Measurements from ENCODE around the gene COMMD6. TPM values are rescaled to one million over a fixed set of nuclear protein-coding genes. Genes with fewer than 3 reads are reported as not detected.

COMMD6 gene
- total RNA-seq, 4 donors from 2014 or later = 45.1 to 92.6 (median 46.2) TPM

GRCh38 chr13:75480671-75481175, 56.9 kb downstream of the COMMD6 start:
- H3K4me3 ChIP-seq = peak overlapping the region; percentile 79 to 92 (median 86)
- intact Hi-C loops (cut with DNase I; ENCODE audit: low total_unique reads) (loop anchor here (10.0 kb wide), 1 partner anchor 64 kb away; the partner anchor contains the start of gene UCHL3), in situ Hi-C loops (cut with MboI; ENCODE audit: low pct_ligation_motif_present in 1 of 4, low pct_unique_long_range_greater_than_20kb in 1 of 4, low sequenced_read_pairs in 3 of 4) (loop anchor here in 3 of 4 donors (10.0 to 25.0 kb wide), 3 partner anchors 64 to 118 kb away; partner anchors contain the start of gene UCHL3 (in 1 of the 3))
- TF ChIP-seq POLR2A (IDR thresholded peaks at IDR 0.05) = peak; percentile 34
- no peak for TF ChIP-seq CTCF (IDR thresholded peaks at IDR 0.05)
- TF ChIP-seq POLR2AphosphoS5 (IDR thresholded peaks at IDR 0.05) = peak in 2 of 3 donors; percentile 10 to 16
- TF ChIP-seq EP300 (IDR thresholded peaks at IDR 0.05; ENCODE audit: low read depth) = no peak
- peaks cover 0 to 19% (median 11%) of the 10 kb centered on the region in 4 donors for H3K4me1 ChIP-seq
- H3K36me3 ChIP-seq = no peaks in the 10 kb centered on the region
- peak overlapping the region; percentile 75 to 90 (median 84) for H3K27ac ChIP-seq
- no peaks in the 10 kb centered on the region for H3K9me3 ChIP-seq
- H3K27me3 ChIP-seq = no peaks in the 10 kb centered on the region
- 2% methylated on average over 45 of the region's 48 CpGs; no CpG with 5 or more reads in 1 of the 2 donors for WGBS, 2 donors (ENCODE audit: low coverage in 1 of 2)
- peak; percentile 77 for DNase-seq

GRCh38 chr13:75479102-75479740, 58.4 kb downstream of the COMMD6 start:
- Histone ChIP-seq H3K36me3 (no peaks in the 10 kb centered on the region), H3K9me3 (no peaks in the 10 kb centered on the region), H3K4me1 (peaks cover 0 to 19% (median 11%) of the 10 kb centered on the region in 4 donors), H3K4me3 (no peak overlapping the region), H3K27ac (no peak overlapping the region), H3K27me3 (no peaks in the 10 kb centered on the region)
- DNase-seq = no peak
- intact Hi-C loops (cut with DNase I; ENCODE audit: low total_unique reads) = no loop called here
- TF ChIP-seq POLR2A (IDR thresholded peaks at IDR 0.05) (no peak), CTCF (IDR thresholded peaks at IDR 0.05) (no peak), EP300 (IDR thresholded peaks at IDR 0.05; ENCODE audit: low read depth) (no peak), POLR2AphosphoS5 (IDR thresholded peaks at IDR 0.05) (no peak)
- in situ Hi-C loops (cut with MboI; ENCODE audit: low pct_ligation_motif_present in 1 of 4, low pct_unique_long_range_greater_than_20kb in 1 of 4, low sequenced_read_pairs in 3 of 4) = loop anchor here in 1 of 4 donors (25.0 kb wide), 1 partner anchor 117 kb away; no protein-coding TSS in a partner anchor
- WGBS, 2 donors (ENCODE audit: low coverage in 1 of 2) = 55 to 60% methylated on average over 5 of the region's 5 CpGs

- TF ChIP-seq EP300 (IDR thresholded peaks at IDR 0.05; ENCODE audit: low read depth) (no peak), CTCF (IDR thresholded peaks at IDR 0.05) (no peak), POLR2A (IDR thresholded peaks at IDR 0.05) (no peak), POLR2AphosphoS5 (IDR thresholded peaks at IDR 0.05) (no peak)
- H3K27me3 ChIP-seq = no peaks in the 10 kb centered on the region
- in situ Hi-C loops (cut with MboI; ENCODE audit: low pct_ligation_motif_present in 1 of 4, low pct_unique_long_range_greater_than_20kb in 1 of 4, low sequenced_read_pairs in 3 of 4) = loop anchor here in 1 of 4 donors (25.0 kb wide), 1 partner anchor 116 kb away; no protein-coding TSS in a partner anchor
- no peaks in the 10 kb centered on the region for H3K9me3 ChIP-seq
- H3K36me3 ChIP-seq = no peaks in the 10 kb centered on the region
- peaks cover 0 to 23% (median 11%) of the 10 kb centered on the region in 4 donors for H3K4me1 ChIP-seq
- no peak overlapping the region for H3K27ac ChIP-seq
- intact Hi-C loops (cut with DNase I; ENCODE audit: low total_unique reads) = no loop called here
- no peak for DNase-seq
- 92 to 98% methylated on average over 4 of the region's 4 CpGs for WGBS, 2 donors (ENCODE audit: low coverage in 1 of 2)
- H3K4me3 ChIP-seq = no peak overlapping the region
Observed at GRCh38 chr13:75478659-75479058, 59.0 kb downstream of the COMMD6 start.

Other genes with a start within 250 kb of the COMMD6 start
- 10 to 100 TPM; 31.0 to 91.3 (median 46.1) TPM for gene TBC1D4, start 55.7 kb downstream of the COMMD6 start, total RNA-seq
- 10 to 100 TPM in 3 of 4 donors, 1 to 10 TPM in 1; 3.4 to 55.9 (median 19.3) TPM for gene UCHL3, start 11.9 kb upstream of the COMMD6 start, total RNA-seq
- gene LMO7, start 98.5 kb upstream of the COMMD6 start, total RNA-seq = 100 to 1,000 TPM in 3 of 4 donors, 10 to 100 TPM in 1; 82.6 to 304 (median 190) TPM